Esophagus mucosa (tissue), 1 donor: ENCODE measurements around the gene MRFAP1. TPM values are rescaled to one million over a fixed set of nuclear protein-coding genes. Genes with fewer than 3 reads are reported as not detected.
"Not testable (repeated sequence)": the region's sequence is repeated elsewhere in the genome, so short reads cannot be mapped to it uniquely, and the experiment has no call there.

Experiments used
- ATAC-seq: fragments of 200-7000 bp; cut with Tn5 transposase; one replicate; pipeline ENCODE4 v1.9.1; 2020
- total RNA-seq: library from RNA; stranded (reverse); gene quantifications from one replicate; pipeline ENCODE4 v1.2.4, GENCODE V29; 2023
- donor health status: DM: yes; HTN: yes; CAD: no.

The MRFAP1 gene
- total RNA-seq, 1 donor from 2014 or later, result 157 TPM

- ATAC-seq, result no peak
These were observed 1.3 kb upstream of the MRFAP1 start for GRCh38 chr4:6639137-6639680.

- ATAC-seq, result peak; percentile 74
These were observed 882 bp downstream of the MRFAP1 start for GRCh38 chr4:6641164-6641970.

GRCh38 chr4:6641971-6642320, 1.5 kb downstream of the MRFAP1 start:
- no peak for ATAC-seq

- no peak for ATAC-seq
These were observed 2.8 kb downstream of the MRFAP1 start for GRCh38 chr4:6643141-6643847.

- no peak for ATAC-seq
These were observed 4.5 kb downstream of the MRFAP1 start for GRCh38 chr4:6644792-6645530.

- no peak for ATAC-seq
These were observed 6.7 kb downstream of the MRFAP1 start for GRCh38 chr4:6647169-6647568.

- ATAC-seq, result no peak
These were observed 7.2 kb downstream of the MRFAP1 start for GRCh38 chr4:6647582-6648230.

GRCh38 chr4:6649216-6649615, 8.7 kb downstream of the MRFAP1 start:
- ATAC-seq, result no peak

GRCh38 chr4:6654211-6654610, 13.7 kb downstream of the MRFAP1 start:
- not testable (repeated sequence) for ATAC-seq

GRCh38 chr4:6655291-6655690, 14.8 kb downstream of the MRFAP1 start:
- ATAC-seq, result not testable (repeated sequence)

- no peak for ATAC-seq
These were observed 15.4 kb downstream of the MRFAP1 start for GRCh38 chr4:6655924-6656323.

- ATAC-seq, result no peak
These were observed 17.0 kb downstream of the MRFAP1 start for GRCh38 chr4:6657242-6658208.

GRCh38 chr4:6658209-6658595, 17.7 kb downstream of the MRFAP1 start:
- no peak for ATAC-seq

GRCh38 chr4:6658597-6659075, 18.2 kb downstream of the MRFAP1 start:
- peak; percentile 64 for ATAC-seq

GRCh38 chr4:6659897-6660296, 19.4 kb downstream of the MRFAP1 start:
- ATAC-seq, result no peak

GRCh38 chr4:6660430-6660829, 19.9 kb downstream of the MRFAP1 start:
- no peak for ATAC-seq

GRCh38 chr4:6662591-6662990, 22.1 kb downstream of the MRFAP1 start:
- no peak for ATAC-seq

GRCh38 chr4:6663596-6664393, 23.3 kb downstream of the MRFAP1 start:
- no peak for ATAC-seq

- no peak for ATAC-seq
These were observed 24.8 kb downstream of the MRFAP1 start for GRCh38 chr4:6665320-6665654.

GRCh38 chr4:6668391-6668790, 27.9 kb downstream of the MRFAP1 start:
- peak; percentile 86 for ATAC-seq
